H1 (cell line): ENCODE results near the gene APOL3. TPM values are rescaled to one million over a fixed set of nuclear protein-coding genes. Genes with fewer than 3 reads are reported as not detected.

Source experiments
- CTCF ChIA-PET: fragments of 300-600 bp; sonication (Branson Sonifier 250); formaldehyde crosslinking; loops from one replicate; lab custom pipeline; 2021; ENCODE audit not compliant: partially characterized antibody; lab: Charles Lee
- POLR2A ChIA-PET: fragments of 300-600 bp; sonication (Branson Sonifier 250); formaldehyde crosslinking; loops from one replicate; lab custom pipeline; 2021; ENCODE audit warnings: inconsistent platforms; ENCODE audit not compliant: partially characterized antibody; lab: Charles Lee
- DNase-seq, 2 experiments: peaks; one replicate each; pipeline versions ENCODE4 v3.0.0 to v3.0.0-alpha.2; 2010 to 2022; ENCODE audit warnings: low spot score in 2 of 2, low read depth in 1 of 2, mixed read lengths in 1 of 2
- FAIRE-seq: peaks from 2 replicates; lab custom pipeline; 2011; peaks lifted over from hg19 to GRCh38; lab: Jason Lieb, UNC
- H2AFZ ChIP-seq: 2 replicates; pipeline ENCODE4 v1.8.1; 2012; ENCODE audit warnings: low read length, inconsistent platforms
- H2AK5ac ChIP-seq: 2 replicates; pipeline ENCODE4 v1.6.1; 2013; ENCODE audit warnings: low read depth, low read length
- H2BK120ac ChIP-seq: replicated peaks from 2 replicates; pipeline ENCODE3; 2013; ENCODE audit warnings: low read depth, low read length, inconsistent platforms
- H2BK12ac ChIP-seq: 2 replicates; pipeline ENCODE4 v1.6.1; 2013; ENCODE audit warnings: low read depth, low read length
- H2BK15ac ChIP-seq: 2 replicates; pipeline ENCODE4 v1.6.1; 2013; ENCODE audit warnings: low read length
- H2BK20ac ChIP-seq: 2 replicates; pipeline ENCODE4 v1.6.1; 2013; ENCODE audit warnings: low read length
- H2BK5ac ChIP-seq: 2 replicates; pipeline ENCODE4 v1.6.1; 2013; ENCODE audit warnings: low read depth, low read length
- H3K14ac ChIP-seq: 2 replicates; pipeline ENCODE4 v1.6.1; 2013; ENCODE audit warnings: inconsistent platforms; ENCODE audit not compliant: insufficient read length
- H3K18ac ChIP-seq: 2 replicates; pipeline ENCODE4 v1.6.1; 2013; ENCODE audit warnings: low read length; ENCODE audit errors: extremely low read depth
- H3K23ac ChIP-seq: 2 replicates; pipeline ENCODE4 v1.6.1; 2013; ENCODE audit warnings: inconsistent platforms; ENCODE audit not compliant: insufficient read length
- H3K23me2 ChIP-seq: 2 replicates; pipeline ENCODE4 v1.6.1; 2013; ENCODE audit warnings: low read depth, low read length
- H3K27ac ChIP-seq: 2 replicates; pipeline ENCODE4 v1.6.1; 2011; ENCODE audit warnings: low read depth, low read length, inconsistent platforms
- H3K27me3 ChIP-seq, 4 experiments: replicated peaks in 1 of 4; 1 replicate in 1 of 4; 2 replicates in 3 of 4; pipeline versions ENCODE4 v1.6.1 to v1.8.1; 2011 to 2013; ENCODE audit warnings: low read length in 3 of 4, mild to moderate bottlenecking in 3 of 4, inconsistent platforms in 2 of 4, mixed read lengths in 2 of 4, moderate library complexity in 1 of 4; ENCODE audit not compliant: control insufficient read depth in 3 of 4, insufficient read depth in 3 of 4; ENCODE audit errors: extremely low read depth in 1 of 4
- H3K36me3 ChIP-seq, 4 experiments: 2 replicates each; pipeline versions ENCODE4 v1.6.1 to v1.8.1; 2011 to 2013; ENCODE audit warnings: mild to moderate bottlenecking in 4 of 4, low read length in 3 of 4, moderate library complexity in 2 of 4, control low read depth in 1 of 4, inconsistent platforms in 1 of 4; ENCODE audit not compliant: insufficient read depth in 4 of 4, control insufficient read depth in 2 of 4
- H3K4ac ChIP-seq: replicated peaks from 2 replicates; pipeline ENCODE3; 2013; ENCODE audit warnings: low read length, low read depth, mixed read lengths, inconsistent platforms; ENCODE audit not compliant: insufficient read length
- H3K4me1 ChIP-seq, 4 experiments: replicated peaks in 1 of 4; 1 replicate in 1 of 4; 2 replicates in 3 of 4; pipeline versions ENCODE4 v1.6.1 to v1.8.1; 2011 to 2013; ENCODE audit warnings: low read length in 3 of 4, inconsistent platforms in 2 of 4, mixed read lengths in 1 of 4; ENCODE audit not compliant: insufficient read depth in 4 of 4, control insufficient read depth in 3 of 4
- H3K4me2 ChIP-seq, 2 experiments: 2 replicates each; pipeline versions ENCODE4 v1.6.1 to v1.8.1; 2011 to 2013; ENCODE audit warnings: low read depth in 2 of 2, low read length in 2 of 2, control low read depth in 1 of 2, inconsistent platforms in 1 of 2, mild to moderate bottlenecking in 1 of 2; ENCODE audit not compliant: insufficient read depth in 1 of 2
- H3K4me3 ChIP-seq, 4 experiments: fragments of 200-600, 300-600 bp in 1 of 4; sonication (generic), shearing (Covaris generic), sonication (Bioruptor Twin) in 1 of 4; 2 replicates each; pipeline versions ENCODE4 v1.5.1 to v1.8.1; 2011 to 2016; ENCODE audit warnings: low read length in 4 of 4, low read depth in 3 of 4, control low read depth in 2 of 4, inconsistent platforms in 2 of 4, mild to moderate bottlenecking in 2 of 4, mixed read lengths in 1 of 4, moderate library complexity in 1 of 4; ENCODE audit not compliant: insufficient read depth in 2 of 4; ENCODE audit errors: extremely low read depth in 1 of 4
- H3K56ac ChIP-seq: replicated peaks from 2 replicates; pipeline ENCODE3; 2013; ENCODE audit warnings: low read depth, mild to moderate bottlenecking, mixed read lengths, low read length, inconsistent platforms; ENCODE audit not compliant: insufficient read length
- H3K79me1 ChIP-seq: 2 replicates; pipeline ENCODE4 v1.6.1; 2013; ENCODE audit warnings: low read depth, low read length, control low read depth
- H3K79me2 ChIP-seq, 2 experiments: 2 replicates each; pipeline versions ENCODE4 v1.6.1 to v1.8.1; 2012 to 2013; ENCODE audit warnings: low read length in 2 of 2, mild to moderate bottlenecking in 2 of 2, inconsistent platforms in 1 of 2; ENCODE audit not compliant: insufficient read depth in 2 of 2, control insufficient read depth in 1 of 2
- H3K9ac ChIP-seq, 4 experiments: replicated peaks in 1 of 4; 1 replicate in 1 of 4; 2 replicates in 3 of 4; pipeline versions ENCODE4 v1.6.1 to v1.8.1; 2011 to 2013; ENCODE audit warnings: low read depth in 3 of 4, low read length in 3 of 4, control low read depth in 2 of 4, mild to moderate bottlenecking in 2 of 4, moderate library complexity in 2 of 4, inconsistent platforms in 1 of 4; ENCODE audit errors: extremely low read depth in 1 of 4
- H3K9me3 ChIP-seq, 2 experiments: 2 replicates each; pipeline versions ENCODE4 v1.6.1 to v1.8.1; 2012 to 2013; ENCODE audit warnings: mild to moderate bottlenecking in 2 of 2, moderate library complexity in 2 of 2, control low read depth in 1 of 2, inconsistent platforms in 1 of 2, low read depth in 1 of 2, low read length in 1 of 2, mixed read lengths in 1 of 2; ENCODE audit not compliant: insufficient read depth in 2 of 2
- H4K20me1 ChIP-seq, 2 experiments: replicated peaks in 1 of 2; 2 replicates each; pipeline versions ENCODE3 to v1.8.1; 2011 to 2013; ENCODE audit warnings: inconsistent platforms in 2 of 2, low read length in 2 of 2, mild to moderate bottlenecking in 1 of 2; ENCODE audit not compliant: insufficient read depth in 2 of 2, control insufficient read depth in 1 of 2
- H4K5ac ChIP-seq: 2 replicates; pipeline ENCODE4 v1.6.1; 2013; ENCODE audit warnings: low read length, low read depth, mixed read lengths, inconsistent platforms; ENCODE audit not compliant: insufficient read length
- H4K8ac ChIP-seq: 2 replicates; pipeline ENCODE4 v1.8.0; 2013; ENCODE audit warnings: mild to moderate bottlenecking, moderate library complexity, low read length, inconsistent platforms; ENCODE audit not compliant: insufficient read depth; ENCODE audit errors: extremely low read depth
- H4K91ac ChIP-seq: replicated peaks from 2 replicates; pipeline ENCODE3; 2013; ENCODE audit warnings: low read length, mixed read lengths, inconsistent platforms; ENCODE audit not compliant: insufficient read length
- BRCA1 ChIP-seq: IDR thresholded peaks from 2 replicates; pipeline ENCODE4 v1.6.1; 2012; ENCODE audit warnings: low read depth, low read length, improper control_type of control experiment
- CHD1 ChIP-seq: IDR thresholded peaks from 2 replicates; pipeline ENCODE4 v1.6.1; 2012; ENCODE audit warnings: low read depth, low read length, improper control_type of control experiment
- NANOG ChIP-seq: IDR thresholded peaks from 2 replicates; pipeline ENCODE4 v1.6.1; 2011; ENCODE audit warnings: low read length, low read depth, mild to moderate bottlenecking, inconsistent platforms; ENCODE audit not compliant: insufficient read depth, poor library complexity, severe bottlenecking
- RAD21 ChIP-seq, 2 experiments: IDR thresholded peaks in 1 of 2; conservative IDR thresholded peaks in 1 of 2; 2 replicates each; pipeline ENCODE4 v1.6.1; 2011; ENCODE audit warnings: low read depth in 2 of 2, low read length in 2 of 2, improper control_type of control experiment in 1 of 2, inconsistent platforms in 1 of 2, mild to moderate bottlenecking in 1 of 2, moderate library complexity in 1 of 2
- TAF1 ChIP-seq: IDR thresholded peaks from 2 replicates; pipeline ENCODE4 v1.6.1; 2011; ENCODE audit warnings: mild to moderate bottlenecking, low read depth, low read length
- WGBS, 2 experiments: shearing (Covaris generic) in 1 of 2; methylation state at CpG; one replicate each; pipeline versions ENCODE4 v1.1.6 to v1.1.7; 2013 to 2015; ENCODE audit warnings: low lambda C conversion rate in 2 of 2, mixed read lengths in 2 of 2, inconsistent platforms in 1 of 2, low coverage in 1 of 2, missing lambda C conversion rate in 1 of 2; ENCODE audit not compliant: insufficient replicate concordance in 2 of 2, insufficient coverage in 1 of 2, insufficient read length in 1 of 2; ENCODE audit errors: extremely low coverage in 1 of 2, missing lambda C conversion rate in 1 of 2; 5-methylcytosine and 5-hydroxymethylcytosine counted together
- polyA plus RNA-seq, 7 experiments: library from polyadenylated mRNA; depleted of rRNA in 3 of 7; stranded (reverse) in 5 of 7; unstranded in 2 of 7; fragments of >200 nt in 5 of 7; fragments of 200-250 nt in 2 of 7; gene quantifications; 1 replicate in 5 of 7; 2 replicates in 1 of 7; 4 replicates in 1 of 7; pipeline versions ENCODE4 v1.2.1 to v1.2.3, GENCODE V29; 2011 to 2013; ENCODE audit warnings: missing spikeins in 2 of 7, mixed read lengths in 2 of 7
- total RNA-seq: library from RNA; stranded (reverse); fragmentation: NEBNext Ultra II Directional; extraction: Animal tissue kit (Norgen Biotek cat#: 25700); gene quantifications from 2 replicates; pipeline ENCODE4 v1.2.1, GENCODE V29; 2021
- TF ChIP-seq, protein P1 (sequence below), 3 experiments: IDR thresholded peaks; 1 replicate in 2 of 3; 2 replicates in 1 of 3; pipeline versions ENCODE4 v1.5.1 to v1.6.1; 2011; ENCODE audit warnings: low read length in 3 of 3, mild to moderate bottlenecking in 3 of 3, inconsistent platforms in 2 of 3, low read depth in 1 of 3, moderate library complexity in 1 of 3; ENCODE audit not compliant: insufficient read depth in 1 of 3; ENCODE audit errors: control extremely low read depth in 1 of 3
- TF ChIP-seq, protein P2 (sequence below): IDR thresholded peaks from 2 replicates; pipeline ENCODE4 v1.6.1; 2012; ENCODE audit warnings: inconsistent platforms
- TF ChIP-seq, protein P3 (sequence below): IDR thresholded peaks from 2 replicates; pipeline ENCODE4 v1.6.1; 2012; ENCODE audit warnings: inconsistent platforms

APOL3 gene
- total and polyA plus RNA-seq, 2 of the 8 experiments (the other 6 are each of a cell fraction or from before 2014, with no cell fraction given): 0.12 TPM; not detected in 1

DNA sequence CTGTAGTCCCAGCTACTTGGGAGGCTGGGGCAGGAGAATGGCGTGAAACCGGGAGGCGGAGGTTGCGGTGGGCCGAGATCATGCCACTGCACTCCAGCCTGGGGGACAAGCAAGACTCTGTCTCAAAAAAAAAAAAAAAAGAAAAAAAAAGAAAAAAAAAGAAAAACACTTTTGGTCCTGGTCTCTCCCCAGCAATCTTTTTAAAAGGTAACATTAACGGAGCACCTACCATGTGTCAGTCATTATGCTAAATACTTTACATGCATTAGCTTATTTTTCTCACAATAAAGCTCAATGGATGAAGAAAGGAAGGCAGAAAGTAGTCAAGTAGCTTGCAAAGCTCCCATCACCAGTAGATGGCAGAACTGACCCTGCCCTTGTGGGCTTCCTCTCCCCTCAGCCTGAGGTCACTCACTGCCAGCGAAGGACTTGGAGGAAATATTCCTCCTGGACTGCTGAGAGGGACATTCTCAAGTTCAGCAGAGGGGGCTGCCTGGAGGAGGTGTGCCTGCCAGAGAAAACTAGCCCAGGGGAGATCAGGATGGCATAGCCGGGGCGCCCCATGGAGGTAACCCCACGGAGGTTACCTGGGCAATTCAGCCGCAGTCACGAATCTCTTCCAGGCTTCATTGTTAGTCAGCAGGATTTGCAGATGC lies 15.5 kb downstream of the APOL3 start:
- H3K79me1 ChIP-seq: no peaks in the 10 kb centered on the region
- H2BK12ac ChIP-seq: no peak overlapping the region
- H3K4me2 ChIP-seq: peak overlapping the region; percentile 15 to 57; a peak in 3 of 4 replicates
- no peak overlapping the region for H4K8ac ChIP-seq
- H2BK5ac ChIP-seq: no peak overlapping the region
- no peak overlapping the region for H4K91ac ChIP-seq
- no peak overlapping the region for H3K23ac ChIP-seq
- peak; percentile 53 to 73 for DNase-seq
- H2BK120ac ChIP-seq: no peak overlapping the region
- ChIA-PET POLR2A (no interaction called here), CTCF (interaction anchor here (0.6 to 8.4 kb wide), 16 partner anchors 9 to 955 kb away, joined by 3 to 86 read pairs (median 4); partner anchors contain the start of gene APOL2)
- H2BK20ac ChIP-seq: no peak overlapping the region
- H3K56ac ChIP-seq: no peak overlapping the region
- no peak overlapping the region for H2BK15ac ChIP-seq
- no peak overlapping the region for H4K5ac ChIP-seq
- peaks cover 5 to 11% (median 9%) of the 10 kb centered on the region in 4 experiments for H3K4me1 ChIP-seq
- peak; percentile 98 for FAIRE-seq
- no peaks in the 10 kb centered on the region for H4K20me1 ChIP-seq
- H3K4ac ChIP-seq: no peak overlapping the region
- WGBS, 2 experiments: 13% methylated on average over 9 of the region's 12 CpGs; no CpG with 5 or more reads in 1 of the 2 experiments
- H2AK5ac ChIP-seq: no peak overlapping the region
- no peak overlapping the region for H3K9ac ChIP-seq
- H3K4me3 ChIP-seq: peak overlapping the region in 2 of 4 experiments; percentile 7 to 33; a peak in 3 of 8 replicates
- 0 out of 2 replicates have a peak, but pooled peaks cover 1% of the 10 kb centered on the region for H3K23me2 ChIP-seq
- no peaks in the 10 kb centered on the region for H3K79me2 ChIP-seq
- H3K9me3 ChIP-seq: no peaks in the 10 kb centered on the region
- H3K27ac ChIP-seq: no peak overlapping the region
- H3K36me3 ChIP-seq: no peaks in the 10 kb centered on the region
- peak overlapping the region; percentile 0; the same call in 1 of the 2 replicates for H2AFZ ChIP-seq
- no peaks in the 10 kb centered on the region; a peak in 1 of 7 replicates for H3K27me3 ChIP-seq
- no peak overlapping the region for H3K14ac ChIP-seq
- H3K18ac ChIP-seq: no peak overlapping the region; the same call in 1 of the 2 replicates
- TF ChIP-seq, protein P1, sequence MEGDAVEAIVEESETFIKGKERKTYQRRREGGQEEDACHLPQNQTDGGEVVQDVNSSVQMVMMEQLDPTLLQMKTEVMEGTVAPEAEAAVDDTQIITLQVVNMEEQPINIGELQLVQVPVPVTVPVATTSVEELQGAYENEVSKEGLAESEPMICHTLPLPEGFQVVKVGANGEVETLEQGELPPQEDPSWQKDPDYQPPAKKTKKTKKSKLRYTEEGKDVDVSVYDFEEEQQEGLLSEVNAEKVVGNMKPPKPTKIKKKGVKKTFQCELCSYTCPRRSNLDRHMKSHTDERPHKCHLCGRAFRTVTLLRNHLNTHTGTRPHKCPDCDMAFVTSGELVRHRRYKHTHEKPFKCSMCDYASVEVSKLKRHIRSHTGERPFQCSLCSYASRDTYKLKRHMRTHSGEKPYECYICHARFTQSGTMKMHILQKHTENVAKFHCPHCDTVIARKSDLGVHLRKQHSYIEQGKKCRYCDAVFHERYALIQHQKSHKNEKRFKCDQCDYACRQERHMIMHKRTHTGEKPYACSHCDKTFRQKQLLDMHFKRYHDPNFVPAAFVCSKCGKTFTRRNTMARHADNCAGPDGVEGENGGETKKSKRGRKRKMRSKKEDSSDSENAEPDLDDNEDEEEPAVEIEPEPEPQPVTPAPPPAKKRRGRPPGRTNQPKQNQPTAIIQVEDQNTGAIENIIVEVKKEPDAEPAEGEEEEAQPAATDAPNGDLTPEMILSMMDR (IDR thresholded peaks at IDR 0.05; ENCODE audit: control extremely low read depth in 1 of 3, insufficient read depth in 1 of 3, low read depth in 1 of 3, low read length in 3 of 3): peak; percentile 44 to 85 (median 71)
- TF ChIP-seq TAF1 (peak; percentile 25; the same call in 1 of the 2 replicates), RAD21 (IDR thresholded peaks at IDR 0.05 in 1 of 2, conservative IDR thresholded peaks at IDR 0.05 in 1 of 2; ENCODE audit: low read depth in 2 of 2, low read length in 2 of 2) (peak; percentile 76 to 79), NANOG (peak; percentile 21), CHD1 (no peak), BRCA1 (no peak)
- TF ChIP-seq, protein P2, sequence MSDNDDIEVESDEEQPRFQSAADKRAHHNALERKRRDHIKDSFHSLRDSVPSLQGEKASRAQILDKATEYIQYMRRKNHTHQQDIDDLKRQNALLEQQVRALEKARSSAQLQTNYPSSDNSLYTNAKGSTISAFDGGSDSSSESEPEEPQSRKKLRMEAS: no peak
- TF ChIP-seq, protein P3, sequence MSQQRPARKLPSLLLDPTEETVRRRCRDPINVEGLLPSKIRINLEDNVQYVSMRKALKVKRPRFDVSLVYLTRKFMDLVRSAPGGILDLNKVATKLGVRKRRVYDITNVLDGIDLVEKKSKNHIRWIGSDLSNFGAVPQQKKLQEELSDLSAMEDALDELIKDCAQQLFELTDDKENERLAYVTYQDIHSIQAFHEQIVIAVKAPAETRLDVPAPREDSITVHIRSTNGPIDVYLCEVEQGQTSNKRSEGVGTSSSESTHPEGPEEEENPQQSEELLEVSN: no peak
